RWPE2 (cell line): Measurements from ENCODE around the gene DVL1.

Source experiments
- ATAC-seq: fragments of 200-7000 bp; cut with Tn5 transposase; 3 replicates; pipeline ENCODE4 v1.9.1; 2021; ENCODE audit warnings: low read depth
- DNase-seq: peaks from one replicate; pipeline ENCODE4 v3.0.0-alpha.2; 2020; ENCODE audit warnings: low spot score
- H3K27ac ChIP-seq: fragments of 450-650 bp; 2 replicates; pipeline ENCODE4 v1.5.1; 2017; ENCODE audit warnings: mild to moderate bottlenecking; ENCODE audit not compliant: poor library complexity, severe bottlenecking
- H3K27me3 ChIP-seq: fragments of 250-450 bp; sonication (Bioruptor Pico); 2 replicates; pipeline ENCODE4 v1.5.1; 2021; ENCODE audit warnings: mild to moderate bottlenecking, moderate library complexity; ENCODE audit not compliant: insufficient read depth, poor library complexity, severe bottlenecking
- H3K36me3 ChIP-seq: fragments of 250-450 bp; sonication (Bioruptor Pico); 2 replicates; pipeline ENCODE4 v1.5.1; 2020; ENCODE audit warnings: low read depth, mild to moderate bottlenecking, moderate library complexity
- H3K4me1 ChIP-seq: fragments of 250-450 bp; sonication (Bioruptor Pico); 2 replicates; pipeline ENCODE4 v1.5.1; 2021; ENCODE audit warnings: mild to moderate bottlenecking, moderate library complexity; ENCODE audit not compliant: insufficient read depth, poor library complexity, severe bottlenecking
- H3K4me3 ChIP-seq: fragments of 250-450 bp; sonication (Bioruptor Pico); 2 replicates; pipeline ENCODE4 v1.5.1; 2021; ENCODE audit warnings: mild to moderate bottlenecking, moderate library complexity; ENCODE audit not compliant: severe bottlenecking
- H3K9me3 ChIP-seq: fragments of 250-450 bp; sonication (Bioruptor Pico); 2 replicates; pipeline ENCODE4 v1.5.1; 2021; ENCODE audit warnings: mild to moderate bottlenecking, moderate library complexity; ENCODE audit not compliant: severe bottlenecking
- CTCF ChIP-seq: fragments of 450-650 bp; IDR thresholded peaks from one replicate; pipeline ENCODE4 v1.5.1; 2017; ENCODE audit warnings: mild to moderate bottlenecking, moderate library complexity; ENCODE audit not compliant: poor library complexity, severe bottlenecking

DVL1 gene

DNA sequence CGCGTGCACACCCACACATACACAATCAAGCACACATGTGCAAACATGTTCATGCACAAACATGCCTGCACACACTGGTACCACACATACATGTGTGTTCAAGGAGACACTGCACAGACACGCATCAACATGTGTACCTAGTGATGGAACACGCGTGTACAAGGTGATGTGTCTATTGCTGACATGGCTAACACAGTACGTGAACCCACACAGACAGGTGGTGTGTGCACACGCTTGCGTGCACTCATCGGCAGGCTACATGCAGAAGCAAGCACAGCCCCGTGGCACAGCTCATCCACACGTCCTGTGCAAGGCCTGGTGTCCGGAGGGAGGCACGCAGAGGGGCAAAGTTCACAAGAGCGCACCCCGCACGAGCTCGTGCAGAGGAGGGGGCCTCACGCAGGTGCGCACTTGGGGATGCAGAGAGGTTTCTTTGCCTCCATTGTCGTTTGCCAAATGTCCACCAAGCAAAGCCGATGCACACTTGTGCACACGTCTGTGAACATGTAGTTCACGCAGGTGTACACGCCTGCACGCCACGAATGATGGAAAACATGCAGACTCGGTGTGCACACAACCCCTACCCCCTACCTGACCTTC lies 42.5 kb downstream of the DVL1 start:
- no peaks in the 10 kb centered on the region for H3K9me3 ChIP-seq
- no peak for ATAC-seq
- peak overlapping the region; percentile 86 for H3K4me3 ChIP-seq
- no peaks in the 10 kb centered on the region for H3K27me3 ChIP-seq
- TF ChIP-seq CTCF = no peak
- peaks cover 31% of the 10 kb centered on the region for H3K4me1 ChIP-seq
- H3K36me3 ChIP-seq = peaks cover 23% of the 10 kb centered on the region
- DNase-seq = no peak
- peak overlapping the region; percentile 89 for H3K27ac ChIP-seq

DNA sequence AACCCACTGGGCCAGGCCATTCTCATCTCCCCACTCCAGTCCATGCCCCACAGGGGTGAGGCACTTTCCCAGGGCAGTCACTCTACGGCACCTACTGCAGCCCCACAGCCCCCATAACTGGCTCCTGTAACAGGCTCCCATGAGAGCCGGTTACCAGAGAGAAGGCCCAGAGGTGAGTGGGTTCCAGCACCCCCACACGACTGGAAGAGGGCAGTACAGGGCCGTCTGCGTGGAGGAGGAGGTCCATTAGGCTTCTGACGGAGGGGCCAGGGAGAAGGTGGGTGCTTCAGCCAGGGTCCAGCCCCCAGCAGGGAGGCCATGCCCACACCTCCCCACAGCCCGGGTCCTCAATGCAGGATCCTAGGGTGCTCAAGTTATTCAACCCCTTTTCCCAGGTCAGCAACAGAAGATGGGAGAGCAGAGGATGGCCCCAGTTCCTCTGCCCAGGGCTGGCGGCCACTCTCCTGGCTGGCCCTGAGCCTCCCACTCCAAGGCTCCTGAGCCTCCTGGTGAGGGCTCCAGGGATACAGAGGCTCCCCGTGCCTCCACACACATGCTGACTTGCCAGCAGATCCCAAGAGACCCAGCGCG lies 43.1 kb downstream of the DVL1 start:
- no peak for TF ChIP-seq CTCF
- Histone ChIP-seq H3K36me3 (peaks cover 17% of the 10 kb centered on the region), H3K9me3 (no peaks in the 10 kb centered on the region), H3K4me3 (peak overlapping the region; percentile 86), H3K4me1 (peaks cover 31% of the 10 kb centered on the region), H3K27ac (peak overlapping the region; percentile 89), H3K27me3 (no peaks in the 10 kb centered on the region)
- ATAC-seq (no peak), DNase-seq (no peak)

DNA sequence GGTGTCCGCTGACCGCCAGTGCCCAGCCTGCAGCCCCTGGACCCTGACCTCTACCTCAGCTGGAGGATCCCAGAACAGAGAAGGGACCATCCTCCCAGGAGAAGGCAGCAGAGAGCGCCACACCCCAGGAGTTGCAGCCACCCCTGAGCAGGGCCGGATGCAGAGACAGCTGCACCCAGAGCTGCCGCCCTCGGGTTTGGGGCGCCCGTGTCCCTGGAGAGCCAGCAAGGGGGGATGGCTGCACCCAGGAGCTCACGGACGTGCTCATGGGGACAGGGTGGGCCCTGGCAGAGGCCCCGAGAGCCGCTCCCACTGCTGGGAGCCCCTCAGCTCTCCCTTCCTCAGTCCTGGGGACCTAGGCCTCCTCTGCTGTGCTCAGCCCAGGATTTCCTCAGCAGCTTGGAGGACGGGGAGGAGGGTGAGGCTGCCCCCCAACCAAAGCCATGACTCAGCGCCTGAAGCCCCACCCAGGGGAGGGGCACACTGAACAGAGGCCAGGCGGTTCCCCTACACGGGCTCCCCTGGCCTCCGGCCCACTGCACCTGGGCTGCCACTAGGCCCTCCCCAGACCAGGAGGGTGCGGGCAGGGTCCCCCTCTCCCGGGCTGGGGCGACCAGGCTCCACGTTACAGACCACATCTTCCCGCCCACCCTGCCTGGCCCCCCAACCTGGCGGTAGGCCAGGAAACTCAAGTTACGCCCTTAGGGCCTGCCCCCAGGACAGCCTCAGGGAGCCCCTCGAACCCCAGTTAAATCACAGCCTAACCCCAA lies 43.7 kb downstream of the DVL1 start:
- Histone ChIP-seq H3K4me3 (peak overlapping the region; percentile 15), H3K9me3 (no peaks in the 10 kb centered on the region), H3K4me1 (peaks cover 31% of the 10 kb centered on the region), H3K27me3 (no peaks in the 10 kb centered on the region), H3K27ac (peak overlapping the region; percentile 89), H3K36me3 (peaks cover 10% of the 10 kb centered on the region)
- peak; percentile 16 for TF ChIP-seq CTCF
- DNase-seq = peak; percentile 90
- ATAC-seq = peak; percentile 55

GRCh38 chr1:1304331-1305299 lies 44.6 kb downstream of the DVL1 start:
- no peaks in the 10 kb centered on the region for H3K9me3 ChIP-seq
- DNase-seq = peak; percentile 92
- H3K27ac ChIP-seq = peak overlapping the region; percentile 89
- TF ChIP-seq CTCF = no peak
- ATAC-seq = peak; percentile 27
- peaks cover 2% of the 10 kb centered on the region; the same call in 1 of the 2 replicates for H3K36me3 ChIP-seq
- H3K4me3 ChIP-seq = peak overlapping the region; percentile 15
- H3K27me3 ChIP-seq = no peaks in the 10 kb centered on the region
- peaks cover 31% of the 10 kb centered on the region for H3K4me1 ChIP-seq
